Measurements from ENCODE around the gene LIPE. TPM values are rescaled to one million over a fixed set of nuclear protein-coding genes. Genes with fewer than 3 reads are reported as not detected.
A peak's percentile ranks its signal among the peaks of the same experiment; 100 is the strongest.

Gene LIPE
- total and polyA plus RNA-seq, 12 donors: 39.4 to 109 (median 55.0) TPM

GRCh38 chr19:42412661-42413076, 14.5 kb downstream of the LIPE start:
- Histone ChIP-seq H3K27ac (peak overlapping the region in 8 of 10 donors; percentile 37 to 69 (median 56)), H3K27me3 (no peaks in the 10 kb centered on the region), H3K9me3 (no peaks in the 10 kb centered on the region), H3K36me3 (peaks cover 0 to 53% (median 0%) of the 10 kb centered on the region in 9 donors), H3K4me3 (no peak overlapping the region), H3K4me1 (peaks cover 8 to 39% (median 27%) of the 10 kb centered on the region in 9 donors)
- 64 to 73% methylated on average over 4 of the region's 4 CpGs for WGBS, 2 donors
- no peak for TF ChIP-seq CTCF (IDR thresholded peaks at IDR 0.05)
- peak; percentile 43 to 84 (median 68) for ATAC-seq
- intact Hi-C loops (cut with DNase I): no loop called here
- DNase-seq: peak in 1 of 2 donors; percentile 45

- H3K36me3 ChIP-seq: peaks cover 0 to 53% (median 0%) of the 10 kb centered on the region in 9 donors
- WGBS, 2 donors: 76 to 79% methylated on average over 7 of the region's 7 CpGs
- H3K27ac ChIP-seq: peak overlapping the region in 8 of 10 donors; percentile 37 to 69 (median 56)
- H3K4me3 ChIP-seq: no peak overlapping the region
- intact Hi-C loops (cut with DNase I): no loop called here
- H3K9me3 ChIP-seq: no peaks in the 10 kb centered on the region
- no peaks in the 10 kb centered on the region for H3K27me3 ChIP-seq
- ATAC-seq: peak in 6 of 8 donors; percentile 8 to 34 (median 16)
- H3K4me1 ChIP-seq: peaks cover 8 to 39% (median 27%) of the 10 kb centered on the region in 9 donors
- no peak for TF ChIP-seq CTCF (IDR thresholded peaks at IDR 0.05)
- DNase-seq: no peak
These were observed 15.0 kb downstream of the LIPE start for GRCh38 chr19:42412227-42412626.

- intact Hi-C loops (cut with DNase I): no loop called here
- 93 to 97% methylated on average over 8 of the region's 8 CpGs for WGBS, 2 donors
- no peak for TF ChIP-seq CTCF (IDR thresholded peaks at IDR 0.05)
- peak overlapping the region in 6 of 10 donors; percentile 53 to 69 (median 58) for H3K27ac ChIP-seq
- H3K27me3 ChIP-seq: no peaks in the 10 kb centered on the region
- H3K4me3 ChIP-seq: no peak overlapping the region
- no peaks in the 10 kb centered on the region for H3K9me3 ChIP-seq
- H3K36me3 ChIP-seq: peaks cover 0 to 56% (median 3%) of the 10 kb centered on the region in 9 donors
- ATAC-seq (no peak), DNase-seq (no peak)
- peaks cover 8 to 39% (median 27%) of the 10 kb centered on the region in 9 donors for H3K4me1 ChIP-seq
These were observed 15.5 kb downstream of the LIPE start for GRCh38 chr19:42411581-42412178.

- Histone ChIP-seq H3K36me3 (peaks cover 0 to 61% (median 6%) of the 10 kb centered on the region in 9 donors), H3K4me3 (no peak overlapping the region), H3K9me3 (no peaks in the 10 kb centered on the region), H3K27ac (peak overlapping the region in 2 of 10 donors; percentile 16 to 79), H3K4me1 (peaks cover 8 to 39% (median 27%) of the 10 kb centered on the region in 9 donors), H3K27me3 (no peaks in the 10 kb centered on the region)
- ATAC-seq: no peak
- DNase-seq: no peak
- intact Hi-C loops (cut with DNase I): no loop called here
- no peak for TF ChIP-seq CTCF (IDR thresholded peaks at IDR 0.05)
- WGBS, 2 donors: 93 to 95% methylated on average over 30 of the region's 30 CpGs
These were observed 16.8 kb downstream of the LIPE start for GRCh38 chr19:42410371-42410770.
